SK-N-SH (cell line): ENCODE data around the gene CTSZ. TPM values are rescaled to one million over a fixed set of nuclear protein-coding genes. Genes with fewer than 3 reads are reported as not detected.

Source experiments
- CTCF ChIA-PET: fragments of 300-600, 350-600 bp; formaldehyde crosslinking; extraction: SDS; loops from one replicate; lab custom pipeline; 2021; lab: Yijun Ruan, JAX
- POLR2A ChIA-PET: fragments of 350-600 bp; sonication (Branson Sonifier 250); formaldehyde crosslinking; extraction: SDS; loops from one replicate; lab custom pipeline; 2020; ENCODE audit warnings: antibody characterized with exemption, inconsistent platforms; lab: Yijun Ruan, JAX
- DNase-seq: peaks from one replicate; pipeline ENCODE4 v3.0.0; 2012
- H2AFZ ChIP-seq: fragments of 200-600 bp; sonication (generic); 2 replicates; pipeline ENCODE4 v1.8.1; 2016; ENCODE audit warnings: antibody characterized with exemption, mild to moderate bottlenecking, low read depth
- H3F3A ChIP-seq: fragments of 200-600 bp; sonication (generic); replicated peaks from 2 replicates; pipeline ENCODE3; 2016; ENCODE audit warnings: antibody characterized with exemption, mild to moderate bottlenecking; ENCODE audit not compliant: insufficient read depth
- H3K27ac ChIP-seq, 2 experiments: fragments of 200-500 bp in 1 of 2; fragments of 200-600 bp in 1 of 2; sonication (Bioruptor generic) in 1 of 2; sonication (generic), shearing (Covaris generic) in 1 of 2; 2 replicates each; pipeline versions ENCODE4 v1.5.1 to v1.6.1; 2014 to 2016; ENCODE audit warnings: low read depth in 2 of 2, inconsistent platforms in 1 of 2, low read length in 1 of 2, mild to moderate bottlenecking in 1 of 2, mixed read lengths in 1 of 2
- H3K27me3 ChIP-seq: fragments of 200-600 bp; sonication (generic), shearing (Covaris generic); 2 replicates; pipeline ENCODE4 v1.6.1; 2016; ENCODE audit warnings: mixed run types; ENCODE audit not compliant: insufficient read depth
- H3K36me3 ChIP-seq, 2 experiments: fragments of 200-500 bp in 1 of 2; fragments of 200-600 bp in 1 of 2; sonication (Bioruptor generic) in 1 of 2; sonication (generic) in 1 of 2; replicated peaks in 1 of 2; 2 replicates each; pipeline versions ENCODE3 to v1.5.1; 2014 to 2016; ENCODE audit warnings: low read length in 1 of 2, mild to moderate bottlenecking in 1 of 2; ENCODE audit not compliant: insufficient read depth in 2 of 2, control insufficient read depth in 1 of 2
- H3K4me1 ChIP-seq, 2 experiments: fragments of 200-500 bp in 1 of 2; fragments of 200-600 bp in 1 of 2; sonication (Bioruptor generic) in 1 of 2; sonication (generic), shearing (Covaris generic) in 1 of 2; 2 replicates each; pipeline versions ENCODE4 v1.5.1 to v1.6.1; 2014 to 2016; ENCODE audit warnings: low read depth in 1 of 2, low read length in 1 of 2, mixed run types in 1 of 2; ENCODE audit not compliant: insufficient read depth in 2 of 2, control insufficient read depth in 1 of 2
- H3K4me2 ChIP-seq: fragments of 200-600 bp; sonication (generic), shearing (Covaris generic); 2 replicates; pipeline ENCODE4 v1.6.1; 2017; ENCODE audit warnings: mixed run types
- H3K4me3 ChIP-seq, 2 experiments: fragments of 200-500 bp in 1 of 2; fragments of 200-600 bp in 1 of 2; sonication (Bioruptor generic) in 1 of 2; sonication (generic), shearing (Covaris generic) in 1 of 2; 2 replicates each; pipeline versions ENCODE4 v1.5.1 to v1.8.1; 2014 to 2016; ENCODE audit warnings: low read depth in 2 of 2, inconsistent platforms in 1 of 2, low read length in 1 of 2, mild to moderate bottlenecking in 1 of 2, mixed read lengths in 1 of 2, moderate library complexity in 1 of 2
- H3K79me2 ChIP-seq: fragments of 200-600 bp; sonication (generic); 2 replicates; pipeline ENCODE4 v1.8.1; 2017; ENCODE audit warnings: mild to moderate bottlenecking; ENCODE audit not compliant: insufficient read depth
- H3K9ac ChIP-seq: fragments of 200-600 bp; sonication (generic); 2 replicates; pipeline ENCODE4 v1.6.1; 2017; ENCODE audit warnings: mixed run types
- H3K9me2 ChIP-seq: fragments of 200-600 bp; sonication (generic); 2 replicates; pipeline ENCODE4 v1.6.1; 2017; ENCODE audit warnings: mixed run types
- H3K9me3 ChIP-seq: fragments of 200-600 bp; sonication (generic); 2 replicates; pipeline ENCODE4 v1.6.1; 2017; ENCODE audit warnings: mixed run types, mild to moderate bottlenecking, moderate library complexity
- H4K20me1 ChIP-seq: fragments of 200-600 bp; sonication (generic); 2 replicates; pipeline ENCODE4 v1.6.1; 2017; ENCODE audit warnings: mild to moderate bottlenecking, mixed run types; ENCODE audit not compliant: insufficient read depth
- CHD2 ChIP-seq: fragments of 150-350 bp; IDR thresholded peaks from 2 replicates; pipeline ENCODE4 v1.6.1; 2018; ENCODE audit warnings: low read length; ENCODE audit not compliant: partially characterized antibody
- EP300 ChIP-seq, 2 experiments: IDR thresholded peaks; 2 replicates each; pipeline versions ENCODE4 v1.4.0 to v1.6.1; 2012; ENCODE audit warnings: borderline replicate concordance in 1 of 2, low read depth in 1 of 2, low read length in 1 of 2
- FOXJ3 ChIP-seq: sonication (generic); formaldehyde crosslinking; IDR thresholded peaks from 2 replicates; pipeline ENCODE4 v1.5.1; 2020; ENCODE audit warnings: mild to moderate bottlenecking, missing genetic modification reagents
- FOXM1 ChIP-seq: IDR thresholded peaks from 2 replicates; pipeline ENCODE4 v1.4.0; 2012; ENCODE audit warnings: low read depth, mild to moderate bottlenecking
- GABPA ChIP-seq: IDR thresholded peaks from 2 replicates; pipeline ENCODE4 v1.4.0; 2012; ENCODE audit warnings: low read depth, mild to moderate bottlenecking
- GATA2 ChIP-seq: sonication (generic); formaldehyde crosslinking; IDR thresholded peaks from 2 replicates; pipeline ENCODE4 v1.5.0; 2020; ENCODE audit warnings: mild to moderate bottlenecking, missing genetic modification reagents
- MEF2A ChIP-seq: IDR thresholded peaks from 2 replicates; pipeline ENCODE4 v1.4.0; 2012; ENCODE audit warnings: low read depth, borderline replicate concordance
- MXI1 ChIP-seq: IDR thresholded peaks from 2 replicates; pipeline ENCODE4 v1.6.1; 2012; ENCODE audit warnings: mild to moderate bottlenecking, low read depth, low read length, improper control_type of control experiment
- NFIC ChIP-seq: IDR thresholded peaks from 2 replicates; pipeline ENCODE4 v1.4.0; 2012; ENCODE audit warnings: borderline replicate concordance
- POLR2AphosphoS5 ChIP-seq: IDR thresholded peaks from 2 replicates; pipeline ENCODE4 v1.6.1; 2012; ENCODE audit warnings: low read depth, low read length
- RCOR1 ChIP-seq: fragments of 150-350 bp; IDR thresholded peaks from 2 replicates; pipeline ENCODE4 v1.6.1; 2017; ENCODE audit warnings: antibody characterized with exemption, low read length
- RFX5 ChIP-seq: IDR thresholded peaks from 2 replicates; pipeline ENCODE4 v1.6.1; 2012; ENCODE audit warnings: mild to moderate bottlenecking, improper control_type of control experiment, low read length
- SMC3 ChIP-seq: IDR thresholded peaks from 2 replicates; pipeline ENCODE4 v1.6.1; 2012; ENCODE audit warnings: low read depth, low read length, improper control_type of control experiment
- TAF1 ChIP-seq: IDR thresholded peaks from 2 replicates; pipeline ENCODE4 v1.6.1; 2012; ENCODE audit warnings: low read depth, mild to moderate bottlenecking, low read length, moderate library complexity, borderline replicate concordance
- USF1 ChIP-seq: IDR thresholded peaks from 2 replicates; pipeline ENCODE4 v1.4.0; 2012; ENCODE audit warnings: low read depth, borderline replicate concordance
- YY1 ChIP-seq: IDR thresholded peaks from 2 replicates; pipeline ENCODE4 v1.4.0; 2012; ENCODE audit warnings: low read depth, mild to moderate bottlenecking
- WGBS: methylation state at CpG from one replicate; pipeline ENCODE4 v1.1.6; 2017; ENCODE audit warnings: low lambda C conversion rate; 5-methylcytosine and 5-hydroxymethylcytosine counted together
- polyA plus RNA-seq, 3 experiments: library from polyadenylated mRNA; depleted of rRNA; stranded (reverse); fragments of >200 nt; gene quantifications; 2 replicates each; pipeline ENCODE4 v1.2.3, GENCODE V29; 2012
- TF ChIP-seq, protein P1 (sequence below): IDR thresholded peaks from 2 replicates; pipeline ENCODE4 v1.6.1; 2012; ENCODE audit warnings: mild to moderate bottlenecking, low read depth, low read length, moderate library complexity
- TF ChIP-seq, protein P2 (sequence below): IDR thresholded peaks from 2 replicates; pipeline ENCODE4 v1.4.0; 2012; ENCODE audit warnings: low read depth
- TF ChIP-seq, protein P3 (sequence below): fragments of 200-600 bp; sonication (generic); IDR thresholded peaks from 2 replicates; pipeline ENCODE4 v1.6.1; 2017; ENCODE audit warnings: antibody characterized with exemption, mild to moderate bottlenecking, moderate library complexity

CTSZ gene
- polyA plus RNA-seq, 1 of the 3 experiments (the other 2 are of a cell fraction), result 0.03 TPM

DNA sequence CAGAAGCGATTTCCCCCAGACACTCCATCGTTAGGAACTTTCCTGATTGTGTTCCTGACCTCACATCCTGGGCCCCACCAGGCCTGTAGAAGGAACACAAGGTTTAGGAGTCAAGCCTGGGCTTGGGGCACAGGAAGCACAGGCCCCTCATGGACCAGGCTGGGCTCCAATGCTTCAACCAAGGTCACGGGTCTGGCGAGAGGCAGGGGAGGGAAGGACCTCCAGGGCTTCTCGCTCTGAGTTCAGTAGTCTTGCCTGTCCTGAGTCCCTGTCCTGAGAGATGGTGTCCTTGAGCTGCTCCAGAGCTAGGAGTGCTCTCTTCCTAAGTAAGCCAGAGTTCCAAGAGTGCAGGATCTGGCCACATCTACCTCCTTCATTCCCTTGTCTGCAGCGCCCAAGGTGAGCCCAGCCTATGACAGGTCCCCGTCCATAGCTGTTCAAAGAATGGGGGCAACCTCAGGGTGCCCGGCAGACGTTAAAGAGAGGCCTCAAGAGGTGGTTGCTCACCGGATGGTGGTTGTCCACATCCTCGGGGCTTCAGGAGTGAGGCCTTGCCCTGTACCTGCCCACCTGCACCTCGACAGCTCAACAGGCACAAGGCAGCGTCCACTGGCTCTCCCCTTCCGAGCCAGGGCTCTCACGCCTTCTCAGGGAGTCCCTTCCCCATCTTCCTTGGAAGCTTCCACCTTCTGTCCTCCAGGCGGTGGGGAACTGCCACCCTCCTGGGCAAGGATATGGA is 10.6 kb upstream of the CTSZ start:
- 97% methylated on average over 16 of the region's 16 CpGs for WGBS
- H3K4me1 ChIP-seq, result peaks cover 13 to 42% of the 10 kb centered on the region in 2 experiments
- no peak overlapping the region for H3K4me3 ChIP-seq
- no peaks in the 10 kb centered on the region for H3K9me2 ChIP-seq
- no peaks in the 10 kb centered on the region for H4K20me1 ChIP-seq
- no peak overlapping the region for H3K9ac ChIP-seq
- no peak overlapping the region; a peak in 1 of 4 replicates for H3K27ac ChIP-seq
- ChIA-PET POLR2A (interaction anchor here (2.4 kb wide), 1 partner anchor 14 kb away, joined by 7 read pairs; the partner anchor contains the start of gene ATP5F1E), CTCF (interaction anchor here (0.8 to 1.9 kb wide), 3 partner anchors 12 to 205 kb away, joined by 4 to 9 read pairs (median 4); no protein-coding TSS in a partner anchor)
- H3F3A ChIP-seq, result peaks cover 29% of the 10 kb centered on the region
- no peaks in the 10 kb centered on the region for H3K9me3 ChIP-seq
- H3K27me3 ChIP-seq, result no peaks in the 10 kb centered on the region
- DNase-seq, result no peak
- no peak for TF ChIP-seq FOXJ3 (CRISPR knock-in tag)
- TF ChIP-seq, protein P1, sequence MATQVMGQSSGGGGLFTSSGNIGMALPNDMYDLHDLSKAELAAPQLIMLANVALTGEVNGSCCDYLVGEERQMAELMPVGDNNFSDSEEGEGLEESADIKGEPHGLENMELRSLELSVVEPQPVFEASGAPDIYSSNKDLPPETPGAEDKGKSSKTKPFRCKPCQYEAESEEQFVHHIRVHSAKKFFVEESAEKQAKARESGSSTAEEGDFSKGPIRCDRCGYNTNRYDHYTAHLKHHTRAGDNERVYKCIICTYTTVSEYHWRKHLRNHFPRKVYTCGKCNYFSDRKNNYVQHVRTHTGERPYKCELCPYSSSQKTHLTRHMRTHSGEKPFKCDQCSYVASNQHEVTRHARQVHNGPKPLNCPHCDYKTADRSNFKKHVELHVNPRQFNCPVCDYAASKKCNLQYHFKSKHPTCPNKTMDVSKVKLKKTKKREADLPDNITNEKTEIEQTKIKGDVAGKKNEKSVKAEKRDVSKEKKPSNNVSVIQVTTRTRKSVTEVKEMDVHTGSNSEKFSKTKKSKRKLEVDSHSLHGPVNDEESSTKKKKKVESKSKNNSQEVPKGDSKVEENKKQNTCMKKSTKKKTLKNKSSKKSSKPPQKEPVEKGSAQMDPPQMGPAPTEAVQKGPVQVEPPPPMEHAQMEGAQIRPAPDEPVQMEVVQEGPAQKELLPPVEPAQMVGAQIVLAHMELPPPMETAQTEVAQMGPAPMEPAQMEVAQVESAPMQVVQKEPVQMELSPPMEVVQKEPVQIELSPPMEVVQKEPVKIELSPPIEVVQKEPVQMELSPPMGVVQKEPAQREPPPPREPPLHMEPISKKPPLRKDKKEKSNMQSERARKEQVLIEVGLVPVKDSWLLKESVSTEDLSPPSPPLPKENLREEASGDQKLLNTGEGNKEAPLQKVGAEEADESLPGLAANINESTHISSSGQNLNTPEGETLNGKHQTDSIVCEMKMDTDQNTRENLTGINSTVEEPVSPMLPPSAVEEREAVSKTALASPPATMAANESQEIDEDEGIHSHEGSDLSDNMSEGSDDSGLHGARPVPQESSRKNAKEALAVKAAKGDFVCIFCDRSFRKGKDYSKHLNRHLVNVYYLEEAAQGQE, result no peak
- TF ChIP-seq MXI1, result no peak
- TF ChIP-seq GATA2, result no peak
- TF ChIP-seq GABPA, result no peak
- no peak for TF ChIP-seq USF1
- TF ChIP-seq POLR2AphosphoS5, result no peak
- no peak for TF ChIP-seq NFIC
- TF ChIP-seq TAF1, result no peak
- TF ChIP-seq, protein P2, sequence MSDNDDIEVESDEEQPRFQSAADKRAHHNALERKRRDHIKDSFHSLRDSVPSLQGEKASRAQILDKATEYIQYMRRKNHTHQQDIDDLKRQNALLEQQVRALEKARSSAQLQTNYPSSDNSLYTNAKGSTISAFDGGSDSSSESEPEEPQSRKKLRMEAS, result no peak
- TF ChIP-seq, protein P3, sequence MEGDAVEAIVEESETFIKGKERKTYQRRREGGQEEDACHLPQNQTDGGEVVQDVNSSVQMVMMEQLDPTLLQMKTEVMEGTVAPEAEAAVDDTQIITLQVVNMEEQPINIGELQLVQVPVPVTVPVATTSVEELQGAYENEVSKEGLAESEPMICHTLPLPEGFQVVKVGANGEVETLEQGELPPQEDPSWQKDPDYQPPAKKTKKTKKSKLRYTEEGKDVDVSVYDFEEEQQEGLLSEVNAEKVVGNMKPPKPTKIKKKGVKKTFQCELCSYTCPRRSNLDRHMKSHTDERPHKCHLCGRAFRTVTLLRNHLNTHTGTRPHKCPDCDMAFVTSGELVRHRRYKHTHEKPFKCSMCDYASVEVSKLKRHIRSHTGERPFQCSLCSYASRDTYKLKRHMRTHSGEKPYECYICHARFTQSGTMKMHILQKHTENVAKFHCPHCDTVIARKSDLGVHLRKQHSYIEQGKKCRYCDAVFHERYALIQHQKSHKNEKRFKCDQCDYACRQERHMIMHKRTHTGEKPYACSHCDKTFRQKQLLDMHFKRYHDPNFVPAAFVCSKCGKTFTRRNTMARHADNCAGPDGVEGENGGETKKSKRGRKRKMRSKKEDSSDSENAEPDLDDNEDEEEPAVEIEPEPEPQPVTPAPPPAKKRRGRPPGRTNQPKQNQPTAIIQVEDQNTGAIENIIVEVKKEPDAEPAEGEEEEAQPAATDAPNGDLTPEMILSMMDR, result no peak
- TF ChIP-seq MEF2A, result no peak
- TF ChIP-seq SMC3, result no peak
- no peak for TF ChIP-seq RFX5
- TF ChIP-seq RCOR1, result no peak
- TF ChIP-seq FOXM1, result no peak
- TF ChIP-seq CHD2, result no peak
- TF ChIP-seq EP300 (IDR thresholded peaks at IDR 0.05; ENCODE audit: borderline replicate concordance in 1 of 2, low read depth in 1 of 2, low read length in 1 of 2), result no peak
- no peak for TF ChIP-seq YY1
- H3K36me3 ChIP-seq, result peaks cover 0 to 3% of the 10 kb centered on the region in 2 experiments
- H3K79me2 ChIP-seq, result peaks cover 9% of the 10 kb centered on the region; the same call in 1 of the 2 replicates
- H3K4me2 ChIP-seq, result no peak overlapping the region
- no peak overlapping the region for H2AFZ ChIP-seq
